Stromal cell of bone marrow (primary cell): ENCODE data around the gene PFDN1.

ENCODE experiments used
- DNase-seq: peaks from one replicate; pipeline ENCODE4 v3.0.0-alpha.2; 2012; ENCODE audit warnings: low read depth

PFDN1 gene

DNA sequence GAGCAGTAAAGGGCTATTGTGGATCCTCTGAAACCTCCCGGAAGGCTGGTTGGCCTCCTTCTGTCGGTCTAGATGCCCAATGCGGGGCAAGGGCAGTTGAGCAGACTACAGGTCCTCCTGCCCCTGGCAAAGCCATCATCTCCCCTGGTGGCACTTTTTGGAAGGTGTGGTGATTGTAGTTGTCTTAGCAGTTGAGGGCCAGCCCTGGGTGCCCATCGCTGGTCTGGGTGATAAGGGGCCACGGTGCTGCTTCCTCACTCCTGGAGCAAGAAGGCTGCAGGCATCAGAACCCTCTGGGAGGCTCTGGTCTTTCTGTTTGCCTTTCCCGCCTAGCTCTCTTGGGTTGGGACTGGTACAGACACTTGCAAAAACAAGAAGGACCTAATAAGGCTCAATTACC is 64.1 kb downstream of the PFDN1 start:
- no peak for DNase-seq

GRCh38 chr5:140236891-140237598 is 65.9 kb downstream of the PFDN1 start:
- no peak for DNase-seq

GRCh38 chr5:140235791-140236551 is 66.9 kb downstream of the PFDN1 start:
- DNase-seq, result no peak

GRCh38 chr5:140234377-140234989 is 68.4 kb downstream of the PFDN1 start:
- no peak for DNase-seq

DNA sequence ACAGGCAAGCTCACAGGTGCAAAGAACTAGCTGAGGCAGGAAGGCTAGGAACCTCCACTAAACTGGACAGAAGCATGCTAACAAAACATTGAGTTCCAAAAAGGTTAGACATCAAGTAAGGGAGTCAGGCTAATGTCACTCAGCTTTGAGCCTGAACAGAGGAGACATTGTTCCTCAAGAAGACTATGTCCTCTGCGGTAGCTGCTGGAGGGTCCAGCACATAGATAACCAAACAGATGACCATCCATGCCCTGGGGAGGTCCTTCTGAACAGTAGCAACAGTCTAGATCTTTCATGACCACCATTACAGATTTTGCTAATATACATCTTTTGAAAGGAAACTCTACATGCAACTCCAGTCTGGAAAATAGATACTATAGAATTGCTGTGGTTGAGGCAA is 70.2 kb downstream of the PFDN1 start:
- DNase-seq, result no peak

DNA sequence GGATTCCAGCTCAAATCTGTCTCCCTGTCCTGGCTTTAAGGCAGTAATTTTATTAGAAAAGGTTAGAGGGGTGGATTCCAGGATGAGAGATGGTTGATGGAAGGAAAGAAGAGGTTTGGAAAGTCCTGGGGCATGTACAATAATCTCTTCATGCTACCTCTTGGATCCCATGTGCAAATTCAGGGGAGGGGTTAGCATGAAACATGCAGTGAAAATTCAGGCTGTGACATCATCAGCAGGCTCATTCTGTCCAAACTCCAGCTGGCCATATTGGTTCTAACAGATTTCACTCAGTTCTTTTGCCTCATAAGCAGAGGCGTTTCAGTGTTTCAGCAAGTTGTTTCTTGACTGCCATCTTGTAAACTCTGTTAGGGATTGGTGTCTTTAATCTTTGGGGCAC is 72.5 kb downstream of the PFDN1 start:
- no peak for DNase-seq

DNA sequence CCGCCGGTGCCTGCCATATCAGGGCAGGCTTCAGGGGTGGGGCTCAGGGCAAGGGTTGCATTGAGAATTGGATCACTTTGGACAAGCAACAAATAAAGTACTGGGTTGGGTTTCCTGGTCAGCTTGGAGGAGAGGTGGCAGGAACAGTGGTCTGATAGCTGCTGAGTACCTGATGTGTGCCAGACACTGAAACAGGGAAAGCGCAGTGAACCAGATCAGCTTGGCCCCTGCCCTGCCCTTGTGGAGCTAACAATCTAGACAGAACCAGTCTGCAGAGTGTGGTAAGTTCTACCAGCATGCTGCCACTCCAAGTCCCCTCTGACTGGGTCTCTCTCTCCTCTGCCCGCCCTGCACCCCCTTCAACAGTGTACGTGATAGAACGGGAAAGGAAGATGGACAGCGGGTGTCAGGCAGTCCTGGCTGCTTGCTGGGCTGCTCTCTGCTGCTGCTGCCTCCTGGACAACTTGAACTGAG is 74.5 kb downstream of the PFDN1 start:
- no peak for DNase-seq

GRCh38 chr5:140227046-140227445 is 75.9 kb downstream of the PFDN1 start:
- DNase-seq, result no peak

DNA sequence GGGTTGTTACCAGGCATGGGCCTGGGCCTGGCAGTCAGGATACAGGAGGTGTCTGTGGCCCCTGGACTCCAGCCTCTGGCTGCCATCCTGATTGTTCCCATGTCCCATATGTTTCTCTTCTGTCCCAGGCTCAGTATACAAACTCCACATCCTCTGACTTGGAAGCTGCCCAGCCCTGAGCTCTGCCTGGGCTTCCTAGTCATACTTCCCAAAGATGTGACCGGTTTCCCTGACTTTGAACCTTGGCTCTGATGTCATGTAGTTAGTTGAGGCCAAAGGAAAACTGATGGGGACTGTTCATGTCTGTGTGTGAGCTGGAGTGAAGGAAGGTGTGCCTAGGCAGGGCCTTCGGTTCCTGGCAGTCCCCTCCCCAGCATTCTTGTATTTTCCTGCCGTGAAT is 77.5 kb downstream of the PFDN1 start:
- DNase-seq, result no peak

- no peak for DNase-seq
These were observed 78.2 kb downstream of the PFDN1 start for GRCh38 chr5:140224658-140225057.

DNA sequence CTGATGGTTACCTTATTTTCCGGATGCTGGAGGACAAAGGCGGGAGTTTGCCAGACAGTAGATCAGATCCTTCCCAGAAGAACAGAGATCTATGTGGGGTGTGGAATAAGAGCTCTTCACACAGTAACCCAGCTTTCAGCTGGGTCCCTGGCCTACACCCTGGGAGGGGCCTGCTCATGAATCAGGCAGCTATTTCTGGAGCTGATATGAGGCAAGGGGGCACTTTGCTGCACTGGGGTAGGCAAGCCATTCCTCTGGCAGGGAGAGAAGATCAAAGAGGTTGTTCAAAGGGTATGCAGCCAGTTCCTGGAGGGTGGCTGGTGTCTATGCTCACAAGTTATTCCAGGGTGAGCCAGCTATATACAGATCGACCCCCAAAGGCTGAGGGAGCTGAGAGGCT is 79.3 kb downstream of the PFDN1 start:
- DNase-seq, result no peak

- no peak for DNase-seq
These were observed 80.5 kb downstream of the PFDN1 start for GRCh38 chr5:140222416-140222815.

DNA sequence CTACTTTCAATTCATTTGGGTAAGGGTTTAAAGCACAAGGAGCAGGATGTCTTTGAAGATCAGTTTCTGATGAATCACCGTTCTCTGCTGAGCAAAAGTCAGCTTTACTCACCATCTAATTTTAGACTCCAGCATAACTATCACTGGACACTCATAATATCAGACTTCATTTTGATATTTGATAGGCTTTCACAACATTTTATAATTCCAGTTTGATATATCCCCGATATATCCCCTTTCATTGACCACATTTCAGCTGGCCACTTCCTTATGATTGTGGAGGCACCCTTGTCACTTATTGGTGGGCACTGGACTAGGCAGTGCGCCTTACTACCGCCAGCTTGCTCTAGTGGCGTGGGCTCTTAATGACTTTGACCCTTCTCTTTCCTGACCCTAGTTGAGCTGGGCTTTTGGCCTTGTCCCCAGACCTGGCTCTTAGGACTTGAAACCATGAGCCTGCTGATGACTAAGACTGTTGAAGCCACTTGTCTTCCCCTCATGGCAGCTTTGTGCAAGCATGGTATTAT is 81.1 kb downstream of the PFDN1 start:
- peak; percentile 83 for DNase-seq

DNA sequence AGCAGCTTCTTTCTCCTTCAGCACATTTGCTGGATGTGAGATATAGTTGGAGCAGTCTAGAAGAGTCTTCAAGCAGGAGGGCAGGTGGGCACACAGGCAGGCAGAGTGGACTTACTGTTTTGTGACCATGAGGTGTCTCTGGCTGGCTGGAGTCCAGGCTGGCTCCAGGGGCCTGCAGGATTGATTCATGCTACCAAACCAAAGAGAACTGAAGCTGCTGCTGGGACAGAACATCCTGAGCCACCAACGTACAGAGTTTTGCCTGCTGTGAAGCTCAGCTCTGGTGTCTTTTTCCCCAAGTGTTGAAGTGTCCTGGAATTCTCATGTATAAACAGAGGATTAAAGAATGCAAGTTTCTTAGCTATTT is 82.2 kb downstream of the PFDN1 start:
- DNase-seq, result no peak

GRCh38 chr5:140220032-140220697 is 82.7 kb downstream of the PFDN1 start:
- DNase-seq, result no peak

- DNase-seq, result no peak
These were observed 83.6 kb downstream of the PFDN1 start for GRCh38 chr5:140219068-140219991.

DNA sequence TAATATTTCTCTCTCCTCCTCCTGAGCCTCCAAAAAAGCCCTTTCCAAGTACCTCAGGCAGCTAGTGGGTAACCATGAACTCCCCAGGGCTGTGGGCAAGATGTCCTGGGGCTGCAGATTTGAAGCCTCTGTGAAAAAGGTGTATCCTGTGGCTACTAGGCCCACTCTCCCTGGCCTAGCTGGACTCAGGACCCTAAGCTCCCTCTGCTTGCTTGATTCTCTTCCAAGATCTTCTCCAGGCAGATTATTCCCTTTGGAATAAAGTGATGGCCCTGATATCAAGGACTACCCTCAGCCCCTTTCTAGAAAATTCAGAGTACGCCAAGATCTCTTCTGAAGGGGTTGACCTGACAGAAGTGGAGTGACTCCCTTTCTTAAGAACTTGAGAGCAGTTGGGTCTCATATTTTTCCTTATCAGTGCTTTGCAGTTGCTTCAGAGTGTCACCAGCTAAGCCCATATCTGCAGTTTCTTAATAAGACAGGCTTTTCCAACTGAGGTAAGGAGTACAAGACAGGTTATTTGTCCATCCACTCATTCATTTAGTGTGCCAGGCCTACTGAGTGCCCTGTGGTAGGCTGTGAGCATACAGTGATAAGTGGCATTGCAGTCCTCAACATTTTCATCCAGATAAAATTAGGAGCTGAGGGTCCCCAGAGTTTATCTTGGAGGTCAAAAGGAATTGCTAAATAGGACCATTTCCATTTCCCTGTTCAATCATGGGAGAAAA is 85.4 kb downstream of the PFDN1 start:
- DNase-seq, result no peak

GRCh38 chr5:140216478-140217074 is 86.3 kb downstream of the PFDN1 start:
- DNase-seq, result no peak

- DNase-seq, result no peak
These were observed 87.6 kb downstream of the PFDN1 start for GRCh38 chr5:140215276-140215675.

DNA sequence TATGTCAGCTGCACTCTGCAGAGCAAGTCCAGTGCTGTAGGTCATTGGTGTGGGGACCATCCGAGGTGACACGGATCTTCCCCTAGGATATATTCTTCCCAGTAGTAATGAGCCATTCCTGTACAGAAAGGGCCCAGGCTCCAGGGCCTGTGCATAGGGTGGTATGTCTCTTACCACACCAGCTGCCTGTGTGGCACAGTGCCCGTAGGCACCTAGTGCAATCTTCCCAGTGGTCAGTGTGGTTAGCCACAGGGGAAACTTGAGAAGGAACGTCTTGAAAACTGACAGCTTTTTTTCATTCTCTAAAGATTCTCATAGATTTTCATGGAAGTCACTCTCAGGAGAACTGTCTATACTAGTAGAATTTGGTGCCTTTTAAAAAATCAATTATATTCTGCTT is 88.1 kb downstream of the PFDN1 start:
- DNase-seq, result no peak
